HAP-1 (cell line): ENCODE results near the gene FOSB.

Experiments used
- DNase-seq, 2 experiments: peaks; one replicate each; pipeline ENCODE4 v3.0.0-alpha.2; 2016 to 2020; ENCODE audit warnings: low spot score in 2 of 2
- H3K27me3 ChIP-seq: fragments of 250-450 bp; sonication (Bioruptor Pico); 2 replicates; pipeline ENCODE4 v1.5.1; 2020; ENCODE audit warnings: low read depth, mild to moderate bottlenecking, moderate library complexity
- H3K36me3 ChIP-seq: fragments of 250-450 bp; sonication (Bioruptor Pico); replicated peaks from 2 replicates; pipeline ENCODE4 v1.5.1; 2020; ENCODE audit warnings: mild to moderate bottlenecking
- H3K4me1 ChIP-seq: fragments of 250-450 bp; sonication (Bioruptor Pico); 2 replicates; pipeline ENCODE4 v1.5.1; 2020; ENCODE audit warnings: mild to moderate bottlenecking
- H3K4me3 ChIP-seq: fragments of 250-450 bp; sonication (Bioruptor Pico); 2 replicates; pipeline ENCODE4 v1.5.1; 2020; ENCODE audit warnings: mild to moderate bottlenecking, moderate library complexity
- H3K9me3 ChIP-seq: fragments of 250-450 bp; sonication (Bioruptor Pico); 2 replicates; pipeline ENCODE4 v1.5.1; 2020; ENCODE audit warnings: mild to moderate bottlenecking, moderate library complexity
- in situ Hi-C: fragments of 300-500 bp; cut with MboI; formaldehyde crosslinking; loops from 3 replicates; pipeline ENCODE4 v1.14.3; 2020; ENCODE audit warnings: low sequenced_read_pairs, inconsistent platforms, mixed read lengths

FOSB gene

DNA sequence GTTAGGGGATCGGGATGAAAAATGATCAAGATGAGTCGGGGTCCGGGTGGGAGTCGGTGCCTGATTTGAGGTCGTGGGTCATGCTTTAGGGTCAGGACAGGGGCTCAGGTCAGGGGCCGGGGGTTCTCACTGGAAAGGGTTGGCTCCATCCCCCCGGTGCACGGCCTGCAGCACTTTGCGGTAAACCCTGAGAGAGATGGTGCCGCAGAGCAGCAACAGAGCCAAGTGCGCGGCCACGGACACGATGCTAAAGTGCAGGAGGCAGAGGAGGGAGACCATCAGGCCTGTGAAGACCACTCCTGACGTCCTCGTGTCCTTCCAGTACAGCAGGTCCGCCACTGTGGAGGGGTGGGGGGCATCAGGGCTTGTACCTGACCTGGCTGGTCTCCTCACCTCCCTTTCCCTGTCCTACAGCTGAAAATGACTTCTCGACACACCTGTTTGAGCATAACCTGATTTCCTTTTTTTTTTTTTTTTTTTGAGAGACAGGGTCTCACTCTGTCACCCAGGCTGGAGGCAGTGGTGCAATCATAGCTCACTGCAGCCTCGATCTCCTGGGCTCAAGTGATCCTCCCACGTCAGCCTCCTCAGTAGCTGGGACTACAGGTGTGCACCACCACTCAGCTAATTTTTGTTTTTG lies 21.5 kb downstream of the FOSB start:
- in situ Hi-C loops, result no loop called here
- Histone ChIP-seq H3K27me3 (no peaks in the 10 kb centered on the region), H3K9me3 (no peaks in the 10 kb centered on the region), H3K4me1 (peaks cover 7% of the 10 kb centered on the region), H3K4me3 (no peak overlapping the region), H3K36me3 (no peaks in the 10 kb centered on the region)
- no peak for DNase-seq

- H3K4me1 ChIP-seq, result peaks cover 7% of the 10 kb centered on the region
- in situ Hi-C loops, result no loop called here
- no peaks in the 10 kb centered on the region; the same call in 1 of the 2 replicates for H3K27me3 ChIP-seq
- no peak for DNase-seq
- no peaks in the 10 kb centered on the region for H3K36me3 ChIP-seq
- H3K4me3 ChIP-seq, result peak overlapping the region; percentile 44
- no peaks in the 10 kb centered on the region for H3K9me3 ChIP-seq
Measured at GRCh38 chr19:45492137-45492626, 24.4 kb downstream of the FOSB start.

DNA sequence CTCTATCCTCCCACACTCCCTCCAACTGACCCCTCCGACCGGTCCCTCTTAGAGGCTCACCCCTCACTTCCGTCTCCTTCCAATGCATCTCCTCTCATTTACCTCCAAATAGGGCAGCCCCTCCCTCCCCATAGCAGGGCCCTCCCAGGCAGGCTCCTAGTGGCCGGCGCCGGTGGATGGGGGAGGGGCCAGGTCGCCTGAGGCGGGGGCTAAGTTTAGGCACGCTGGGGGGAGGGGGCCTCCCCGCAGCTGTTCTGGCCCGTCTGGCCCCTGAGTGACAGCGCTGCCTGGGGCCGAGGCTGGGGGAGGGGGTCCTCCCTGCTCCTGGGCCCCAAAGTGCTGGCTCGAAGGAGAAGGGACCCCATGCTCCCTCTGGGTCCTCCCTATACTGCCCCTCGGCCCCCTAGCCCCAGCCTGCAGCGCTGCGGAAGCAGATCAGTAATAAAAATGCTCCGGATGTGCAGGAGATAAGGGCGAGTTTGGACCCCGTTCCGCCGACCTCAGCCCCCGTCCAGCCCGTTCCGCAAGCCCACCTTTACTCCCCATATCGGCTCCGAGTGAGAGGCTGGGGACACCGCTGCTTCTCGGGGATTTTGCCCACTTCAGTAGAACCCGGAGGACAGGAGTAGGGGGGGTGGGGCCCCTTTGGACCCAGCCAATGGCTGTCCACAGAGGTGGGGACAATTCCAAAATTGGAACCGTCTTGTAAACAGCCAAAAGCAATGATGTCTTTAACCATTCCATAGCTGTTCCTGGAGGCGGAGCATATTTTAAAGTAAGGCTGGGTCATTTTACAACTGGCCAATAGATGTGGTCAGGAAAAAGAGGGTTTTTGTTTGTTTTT lies 25.1 kb downstream of the FOSB start:
- Histone ChIP-seq H3K36me3 (no peaks in the 10 kb centered on the region), H3K4me1 (peaks cover 12% of the 10 kb centered on the region), H3K9me3 (no peaks in the 10 kb centered on the region), H3K27me3 (no peaks in the 10 kb centered on the region; the same call in 1 of the 2 replicates), H3K4me3 (peak overlapping the region; percentile 44)
- in situ Hi-C loops, result no loop called here
- DNase-seq, result peak; percentile 88 to 91

DNA sequence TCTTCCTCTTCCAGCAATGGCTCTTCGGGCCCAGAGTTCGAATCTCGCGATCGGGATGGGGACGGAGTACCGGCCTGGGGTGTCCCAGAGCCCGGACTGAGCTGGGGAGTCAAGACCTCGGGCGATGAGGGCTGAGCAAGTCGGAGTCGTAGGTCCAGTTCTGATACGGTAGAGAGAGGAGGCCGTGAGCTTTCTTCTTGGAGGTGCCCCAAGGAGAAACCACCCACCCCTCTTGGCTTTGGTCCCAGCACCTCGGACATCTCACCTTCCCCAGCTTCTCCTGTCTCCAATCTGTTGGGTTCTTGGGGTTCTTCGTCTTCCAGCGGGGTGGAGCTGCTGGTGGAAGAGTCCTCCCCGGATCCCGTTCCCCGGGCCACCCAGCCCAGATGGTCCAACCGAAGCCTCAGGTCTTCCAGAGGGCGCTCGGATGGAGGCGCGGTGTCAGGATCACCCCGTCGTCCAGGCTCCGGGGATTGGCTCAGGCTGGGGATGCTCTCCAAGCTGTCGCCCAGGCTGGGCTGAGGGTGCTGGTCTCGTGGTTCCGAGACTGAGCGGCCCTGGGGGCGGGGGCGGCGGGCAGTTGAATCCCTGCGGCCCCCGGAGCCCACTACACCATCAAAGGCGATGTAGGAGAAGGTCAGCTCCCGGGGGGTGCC lies 26.6 kb downstream of the FOSB start:
- in situ Hi-C loops, result no loop called here
- H3K36me3 ChIP-seq, result no peaks in the 10 kb centered on the region
- no peak overlapping the region for H3K4me3 ChIP-seq
- H3K9me3 ChIP-seq, result no peaks in the 10 kb centered on the region
- DNase-seq, result no peak
- no peaks in the 10 kb centered on the region; the same call in 1 of the 2 replicates for H3K27me3 ChIP-seq
- H3K4me1 ChIP-seq, result peaks cover 14% of the 10 kb centered on the region

DNA sequence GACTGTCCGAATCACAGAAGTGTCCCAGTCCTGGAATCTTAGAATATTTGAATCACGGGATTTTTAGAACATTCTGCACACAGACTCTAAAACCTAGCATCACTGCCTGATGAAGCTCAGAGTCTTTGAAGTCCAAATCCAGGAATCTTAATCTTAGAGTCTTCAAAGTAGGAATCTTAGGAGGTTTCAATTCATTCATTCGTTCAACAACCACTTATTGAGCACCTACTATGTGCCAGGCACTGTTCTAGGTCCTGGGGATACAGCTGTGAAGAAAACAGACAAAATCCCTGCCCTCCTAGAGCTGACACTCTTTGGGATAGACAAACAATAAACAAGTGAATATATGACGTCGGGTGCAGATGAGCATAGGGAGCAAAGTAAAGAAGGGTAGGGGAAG lies 27.4 kb downstream of the FOSB start:
- Histone ChIP-seq H3K4me1 (peaks cover 14% of the 10 kb centered on the region), H3K9me3 (no peaks in the 10 kb centered on the region), H3K36me3 (no peaks in the 10 kb centered on the region), H3K27me3 (no peaks in the 10 kb centered on the region; the same call in 1 of the 2 replicates), H3K4me3 (no peak overlapping the region)
- DNase-seq, result no peak
- in situ Hi-C loops, result no loop called here

GRCh38 chr19:45496349-45496953 lies 28.7 kb downstream of the FOSB start:
- in situ Hi-C loops, result no loop called here
- Histone ChIP-seq H3K36me3 (no peaks in the 10 kb centered on the region), H3K4me3 (peak overlapping the region; percentile 56), H3K9me3 (no peaks in the 10 kb centered on the region), H3K27me3 (no peaks in the 10 kb centered on the region; the same call in 1 of the 2 replicates), H3K4me1 (peaks cover 18% of the 10 kb centered on the region)
- peak in 1 of 2 experiments; percentile 73 for DNase-seq

GRCh38 chr19:45497791-45498190 lies 30.0 kb downstream of the FOSB start:
- DNase-seq, result no peak
- in situ Hi-C loops, result no loop called here
- H3K4me1 ChIP-seq, result peaks cover 21% of the 10 kb centered on the region
- no peaks in the 10 kb centered on the region for H3K9me3 ChIP-seq
- no peak overlapping the region for H3K4me3 ChIP-seq
- no peaks in the 10 kb centered on the region for H3K36me3 ChIP-seq
- H3K27me3 ChIP-seq, result no peaks in the 10 kb centered on the region; the same call in 1 of the 2 replicates

DNA sequence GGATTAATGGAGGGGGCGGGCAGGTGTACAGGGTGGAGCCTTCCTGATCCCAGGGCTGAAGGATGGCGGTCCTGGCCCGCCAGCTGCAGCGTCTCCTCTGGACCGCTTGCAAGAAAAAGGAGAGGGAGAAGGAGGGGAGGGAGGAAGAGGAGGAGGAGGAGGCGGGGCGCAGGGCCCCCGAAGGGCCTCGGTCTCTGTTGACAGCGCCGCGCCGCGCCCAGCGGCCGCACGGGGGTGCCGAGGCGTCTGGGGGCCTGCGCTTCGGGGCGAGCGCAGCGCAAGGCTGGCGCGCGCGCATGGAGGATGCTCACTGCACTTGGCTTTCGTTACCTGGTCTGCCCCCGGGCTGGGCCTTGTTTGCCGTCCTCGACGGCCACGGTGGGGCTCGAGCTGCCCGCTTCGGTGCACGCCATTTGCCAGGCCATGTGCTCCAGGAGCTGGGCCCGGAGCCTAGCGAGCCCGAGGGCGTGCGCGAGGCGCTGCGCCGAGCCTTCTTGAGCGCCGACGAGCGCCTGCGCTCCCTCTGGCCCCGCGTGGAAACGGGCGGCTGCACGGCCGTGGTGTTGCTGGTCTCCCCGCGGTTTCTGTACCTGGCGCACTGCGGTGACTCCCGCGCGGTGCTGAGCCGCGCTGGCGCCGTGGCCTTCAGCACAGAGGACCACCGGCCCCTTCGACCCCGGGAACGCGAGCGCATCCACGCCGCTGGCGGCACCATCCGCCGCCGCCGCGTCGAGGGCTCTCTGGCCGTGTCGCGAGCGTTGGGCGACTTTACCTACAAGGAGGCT lies 30.8 kb downstream of the FOSB start, which contains the start of gene PPM1N:
Gene PPM1N, plus strand, starts transcription at position 33 of the 785 bp plus-strand sequence. Its CDS starts 30 bp downstream, at position 63.
- H3K9me3 ChIP-seq, result no peaks in the 10 kb centered on the region
- no peaks in the 10 kb centered on the region; the same call in 1 of the 2 replicates for H3K27me3 ChIP-seq
- in situ Hi-C loops, result no loop called here
- no peak for DNase-seq
- no peaks in the 10 kb centered on the region for H3K36me3 ChIP-seq
- H3K4me3 ChIP-seq, result peak within 1 kb of the TSS; percentile 30
- peaks cover 21% of the 10 kb centered on the region for H3K4me1 ChIP-seq

DNA sequence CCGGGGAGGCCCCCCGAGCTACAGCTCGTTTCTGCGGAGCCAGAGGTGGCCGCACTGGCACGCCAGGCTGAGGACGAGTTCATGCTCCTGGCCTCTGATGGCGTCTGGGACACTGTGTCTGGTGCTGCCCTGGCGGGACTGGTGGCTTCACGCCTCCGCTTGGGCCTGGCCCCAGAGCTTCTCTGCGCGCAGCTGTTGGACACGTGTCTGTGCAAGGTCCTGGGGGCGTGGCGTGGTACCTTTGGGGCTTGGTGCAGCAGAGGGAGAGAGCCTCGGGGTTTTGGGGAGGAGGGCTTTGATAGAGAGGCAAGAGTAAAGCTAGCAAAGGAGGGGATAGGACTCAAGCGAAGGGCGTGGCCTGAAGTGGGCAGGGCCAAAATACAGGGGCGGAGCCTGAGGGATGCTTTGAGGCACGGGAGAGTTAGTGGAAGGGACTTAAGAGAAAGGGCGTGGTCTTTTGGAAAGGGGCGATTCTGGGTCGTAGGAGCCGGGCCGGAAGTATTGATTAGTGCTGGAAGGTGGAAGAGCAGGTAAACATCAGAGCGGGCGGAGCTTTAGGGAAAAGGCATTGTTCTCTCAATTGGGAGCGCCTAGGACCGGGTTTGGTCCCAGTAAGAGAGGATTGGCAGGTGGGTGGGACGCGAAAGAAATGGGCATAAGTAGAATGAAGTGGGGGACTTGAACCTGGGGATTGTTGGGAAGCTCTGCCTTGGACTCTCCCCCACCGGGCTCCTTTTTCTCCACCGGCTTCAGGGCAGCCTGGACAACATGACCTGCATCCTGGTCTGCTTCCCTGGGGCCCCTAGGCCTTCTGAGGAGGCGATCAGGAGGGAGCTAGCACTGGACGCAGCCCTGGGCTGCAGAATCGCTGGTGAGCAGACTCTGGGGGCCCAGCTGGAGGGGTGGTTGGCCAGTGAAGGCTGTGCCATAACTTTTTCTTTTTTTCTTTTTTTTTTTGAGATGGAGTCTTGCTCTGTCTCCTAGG lies 31.7 kb downstream of the FOSB start:
- Histone ChIP-seq H3K4me1 (peaks cover 18% of the 10 kb centered on the region), H3K27me3 (no peaks in the 10 kb centered on the region; the same call in 1 of the 2 replicates), H3K36me3 (no peaks in the 10 kb centered on the region), H3K4me3 (no peak overlapping the region), H3K9me3 (no peaks in the 10 kb centered on the region)
- in situ Hi-C loops, result no loop called here
- peak; percentile 45 to 78 for DNase-seq

DNA sequence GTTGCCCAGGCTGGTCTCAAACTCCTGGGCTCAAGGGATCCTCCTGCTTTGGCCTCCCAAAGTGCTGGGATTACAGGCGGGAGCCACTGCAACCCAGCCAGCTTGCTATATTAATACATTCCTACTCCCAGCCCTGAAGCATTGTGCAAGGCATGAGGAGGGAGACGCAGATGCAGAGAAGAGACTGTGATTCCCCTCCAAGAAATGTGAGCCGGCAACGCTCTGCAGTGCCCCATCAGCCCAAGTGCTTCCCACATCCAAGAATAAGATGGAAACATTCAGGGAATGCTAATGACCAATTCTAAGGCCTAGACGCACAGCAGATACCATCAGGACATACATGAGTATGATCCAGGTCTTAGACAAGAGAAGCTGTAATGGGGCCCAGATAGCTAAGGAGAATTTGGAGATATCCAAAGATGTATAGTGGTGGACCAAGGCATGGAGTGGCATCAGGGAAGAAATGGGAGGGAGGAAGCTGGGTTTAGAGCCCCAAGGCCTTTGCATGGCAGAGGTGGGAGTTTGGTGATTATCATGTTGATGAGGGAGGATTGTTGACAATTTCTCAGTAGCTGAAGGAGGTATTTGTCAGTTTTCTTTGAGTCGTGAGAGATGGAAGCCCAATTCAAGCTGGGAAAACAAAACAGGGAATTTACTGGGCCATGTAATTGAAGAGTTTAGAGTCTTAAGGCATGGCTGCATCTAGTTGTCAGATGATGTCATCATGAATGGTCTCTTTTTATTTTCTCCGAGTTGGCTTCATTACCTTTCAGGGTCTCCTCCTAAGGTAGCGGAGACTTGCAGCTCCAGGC lies 33.3 kb downstream of the FOSB start:
- DNase-seq, result no peak
- Histone ChIP-seq H3K9me3 (no peaks in the 10 kb centered on the region), H3K4me3 (no peak overlapping the region), H3K36me3 (no peaks in the 10 kb centered on the region), H3K4me1 (peaks cover 18% of the 10 kb centered on the region), H3K27me3 (no peaks in the 10 kb centered on the region)
- in situ Hi-C loops, result no loop called here

DNA sequence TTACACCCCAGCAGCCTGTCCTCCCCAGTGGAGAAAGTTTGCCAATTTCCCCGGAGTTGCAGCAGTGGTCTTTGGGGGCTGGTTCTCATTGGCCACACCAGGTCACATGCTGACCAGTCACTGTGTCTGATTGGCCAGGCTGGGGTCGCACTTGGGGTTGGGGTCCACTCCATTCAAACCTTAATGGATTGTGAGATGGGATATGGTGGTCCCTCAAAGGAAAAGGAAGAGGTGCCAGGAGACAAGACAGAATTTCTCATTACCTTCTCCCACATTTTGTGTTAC lies 33.9 kb downstream of the FOSB start:
- DNase-seq, result no peak
- in situ Hi-C loops, result no loop called here
- Histone ChIP-seq H3K4me3 (no peak overlapping the region), H3K4me1 (peaks cover 18% of the 10 kb centered on the region), H3K9me3 (no peaks in the 10 kb centered on the region), H3K36me3 (no peaks in the 10 kb centered on the region), H3K27me3 (no peaks in the 10 kb centered on the region)
